RWPE2 (cell line): ENCODE measurements around the gene PPP2R5C.

Experiments used
- ATAC-seq: fragments of 200-7000 bp; cut with Tn5 transposase; 3 replicates; pipeline ENCODE4 v1.9.1; 2021; ENCODE audit warnings: low read depth
- DNase-seq: peaks from one replicate; pipeline ENCODE4 v3.0.0-alpha.2; 2020; ENCODE audit warnings: low spot score
- H3K27ac ChIP-seq: fragments of 450-650 bp; 2 replicates; pipeline ENCODE4 v1.5.1; 2017; ENCODE audit warnings: mild to moderate bottlenecking; ENCODE audit not compliant: poor library complexity, severe bottlenecking
- H3K27me3 ChIP-seq: fragments of 250-450 bp; sonication (Bioruptor Pico); 2 replicates; pipeline ENCODE4 v1.5.1; 2021; ENCODE audit warnings: mild to moderate bottlenecking, moderate library complexity; ENCODE audit not compliant: insufficient read depth, poor library complexity, severe bottlenecking
- H3K36me3 ChIP-seq: fragments of 250-450 bp; sonication (Bioruptor Pico); 2 replicates; pipeline ENCODE4 v1.5.1; 2020; ENCODE audit warnings: low read depth, mild to moderate bottlenecking, moderate library complexity
- H3K4me1 ChIP-seq: fragments of 250-450 bp; sonication (Bioruptor Pico); 2 replicates; pipeline ENCODE4 v1.5.1; 2021; ENCODE audit warnings: mild to moderate bottlenecking, moderate library complexity; ENCODE audit not compliant: insufficient read depth, poor library complexity, severe bottlenecking
- H3K4me3 ChIP-seq: fragments of 250-450 bp; sonication (Bioruptor Pico); 2 replicates; pipeline ENCODE4 v1.5.1; 2021; ENCODE audit warnings: mild to moderate bottlenecking, moderate library complexity; ENCODE audit not compliant: severe bottlenecking
- H3K9me3 ChIP-seq: fragments of 250-450 bp; sonication (Bioruptor Pico); 2 replicates; pipeline ENCODE4 v1.5.1; 2021; ENCODE audit warnings: mild to moderate bottlenecking, moderate library complexity; ENCODE audit not compliant: severe bottlenecking
- TF ChIP-seq, protein P1 (sequence below): fragments of 450-650 bp; IDR thresholded peaks from one replicate; pipeline ENCODE4 v1.5.1; 2017; ENCODE audit warnings: mild to moderate bottlenecking, moderate library complexity; ENCODE audit not compliant: poor library complexity, severe bottlenecking

Gene PPP2R5C

GRCh38 chr14:101856536-101856935, 95.0 kb downstream of the PPP2R5C start:
- H3K27ac ChIP-seq = no peak overlapping the region

DNA sequence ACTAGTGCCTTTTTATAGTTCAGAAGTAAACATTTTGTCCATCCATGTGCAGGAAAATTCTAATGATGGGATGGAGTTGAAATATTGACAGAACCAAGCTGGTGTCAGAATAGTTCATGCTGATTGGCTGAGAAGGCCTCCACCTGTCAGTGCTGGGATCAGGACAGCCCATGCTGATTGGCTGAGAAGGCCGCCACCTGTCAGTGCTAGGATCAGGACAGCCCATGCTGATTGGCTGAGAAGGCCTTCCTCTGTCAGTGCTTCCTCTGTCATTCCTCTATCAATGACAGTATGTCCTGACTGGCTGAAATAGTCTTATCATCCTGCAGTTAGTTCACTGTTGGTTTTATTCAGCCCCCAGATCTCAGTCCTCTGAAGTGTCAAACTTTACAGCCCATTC, 95.7 kb downstream of the PPP2R5C start:
- Histone ChIP-seq H3K27me3 (no peaks in the 10 kb centered on the region), H3K36me3 (peaks cover 41% of the 10 kb centered on the region), H3K4me3 (no peak overlapping the region), H3K27ac (no peak overlapping the region), H3K4me1 (peaks cover 6% of the 10 kb centered on the region), H3K9me3 (no peaks in the 10 kb centered on the region)
- DNase-seq = no peak
- TF ChIP-seq, protein P1, sequence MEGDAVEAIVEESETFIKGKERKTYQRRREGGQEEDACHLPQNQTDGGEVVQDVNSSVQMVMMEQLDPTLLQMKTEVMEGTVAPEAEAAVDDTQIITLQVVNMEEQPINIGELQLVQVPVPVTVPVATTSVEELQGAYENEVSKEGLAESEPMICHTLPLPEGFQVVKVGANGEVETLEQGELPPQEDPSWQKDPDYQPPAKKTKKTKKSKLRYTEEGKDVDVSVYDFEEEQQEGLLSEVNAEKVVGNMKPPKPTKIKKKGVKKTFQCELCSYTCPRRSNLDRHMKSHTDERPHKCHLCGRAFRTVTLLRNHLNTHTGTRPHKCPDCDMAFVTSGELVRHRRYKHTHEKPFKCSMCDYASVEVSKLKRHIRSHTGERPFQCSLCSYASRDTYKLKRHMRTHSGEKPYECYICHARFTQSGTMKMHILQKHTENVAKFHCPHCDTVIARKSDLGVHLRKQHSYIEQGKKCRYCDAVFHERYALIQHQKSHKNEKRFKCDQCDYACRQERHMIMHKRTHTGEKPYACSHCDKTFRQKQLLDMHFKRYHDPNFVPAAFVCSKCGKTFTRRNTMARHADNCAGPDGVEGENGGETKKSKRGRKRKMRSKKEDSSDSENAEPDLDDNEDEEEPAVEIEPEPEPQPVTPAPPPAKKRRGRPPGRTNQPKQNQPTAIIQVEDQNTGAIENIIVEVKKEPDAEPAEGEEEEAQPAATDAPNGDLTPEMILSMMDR = no peak
- peak; percentile 49; the same call in 1 of the 3 replicates for ATAC-seq

More at GRCh38 chr14:101856536-101856935, 95.0 kb downstream of the PPP2R5C start:
- Histone ChIP-seq H3K4me1 (peaks cover 6% of the 10 kb centered on the region), H3K4me3 (no peak overlapping the region), H3K36me3 (peaks cover 40% of the 10 kb centered on the region), H3K9me3 (no peaks in the 10 kb centered on the region), H3K27me3 (no peaks in the 10 kb centered on the region)
- TF ChIP-seq, protein P1 = no peak
- no peak for DNase-seq
- no peak for ATAC-seq

GRCh38 chr14:101858791-101859537, 97.5 kb downstream of the PPP2R5C start:
- Histone ChIP-seq H3K4me3 (no peak overlapping the region), H3K27me3 (no peaks in the 10 kb centered on the region), H3K27ac (no peak overlapping the region), H3K36me3 (peaks cover 41% of the 10 kb centered on the region), H3K9me3 (no peaks in the 10 kb centered on the region), H3K4me1 (peaks cover 5% of the 10 kb centered on the region)
- TF ChIP-seq, protein P1 = no peak
- no peak for DNase-seq
- ATAC-seq = no peak

DNA sequence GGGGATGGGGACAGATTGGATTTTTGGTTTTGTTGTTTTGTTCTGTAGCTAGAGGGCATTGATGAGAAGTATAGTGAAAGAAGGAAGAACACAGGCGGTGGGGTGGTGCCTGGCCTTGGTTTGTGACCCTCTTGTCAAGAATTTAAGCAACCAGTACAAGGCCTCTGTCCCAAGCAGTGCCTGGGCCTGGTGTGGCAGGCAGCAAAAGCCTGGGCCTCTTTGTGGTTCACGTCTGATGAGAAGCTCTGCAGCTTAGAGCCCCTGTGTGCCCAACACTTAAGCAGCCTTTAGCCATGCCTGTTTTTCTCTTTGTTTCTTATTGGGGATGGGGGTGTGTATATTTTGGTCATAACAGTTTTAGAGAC, 98.0 kb downstream of the PPP2R5C start:
- H3K36me3 ChIP-seq = peaks cover 41% of the 10 kb centered on the region
- ATAC-seq = no peak
- no peak overlapping the region for H3K4me3 ChIP-seq
- no peaks in the 10 kb centered on the region for H3K4me1 ChIP-seq
- DNase-seq = no peak
- TF ChIP-seq, protein P1 = no peak
- no peak overlapping the region for H3K27ac ChIP-seq
- no peaks in the 10 kb centered on the region for H3K9me3 ChIP-seq
- no peaks in the 10 kb centered on the region for H3K27me3 ChIP-seq

GRCh38 chr14:101859958-101860357, 98.4 kb downstream of the PPP2R5C start:
- Histone ChIP-seq H3K9me3 (no peaks in the 10 kb centered on the region), H3K36me3 (peaks cover 41% of the 10 kb centered on the region), H3K4me3 (no peak overlapping the region), H3K27me3 (no peaks in the 10 kb centered on the region), H3K27ac (no peak overlapping the region), H3K4me1 (no peaks in the 10 kb centered on the region)
- DNase-seq (no peak), ATAC-seq (no peak)
- TF ChIP-seq, protein P1 = no peak
